ENCODE data around the gene DFFA. TPM values are rescaled to one million over a fixed set of nuclear protein-coding genes. Genes with fewer than 3 reads are reported as not detected.

Gene DFFA
- total and polyA plus RNA-seq, 7 donors: 9.6 to 24.6 (median 19.3) TPM

DNA sequence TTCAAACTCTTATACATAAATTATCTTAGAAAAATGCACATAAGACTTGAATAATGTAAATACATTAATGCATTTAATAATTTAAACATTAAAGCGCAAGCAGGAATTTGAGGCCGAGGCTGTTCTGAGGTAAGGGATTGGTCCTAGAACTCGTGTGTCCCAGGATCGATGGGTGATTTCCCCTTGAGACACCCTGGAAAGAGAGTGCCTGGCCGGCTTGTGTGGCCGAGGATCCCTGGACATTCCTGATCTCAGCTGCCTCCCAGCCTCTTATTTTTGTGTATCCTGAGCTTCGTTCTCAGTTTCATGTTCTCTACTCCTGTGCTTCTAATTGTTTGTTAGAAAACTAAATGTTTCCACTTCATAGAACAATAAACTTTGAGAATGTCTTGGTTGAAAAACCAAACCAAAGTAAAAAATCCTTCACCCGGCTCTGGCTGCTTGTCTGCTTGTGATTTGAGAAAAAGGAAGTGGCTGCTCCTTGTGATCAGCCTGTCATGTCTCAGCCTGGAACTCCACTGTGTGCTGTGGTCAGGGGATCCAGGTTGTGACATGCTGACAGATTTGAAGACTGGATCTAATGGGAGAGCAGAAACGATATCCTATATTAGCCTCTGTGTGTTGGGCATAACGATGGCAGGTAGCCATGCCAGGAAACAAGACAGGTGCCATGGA lies 43.1 kb upstream of the DFFA start:
- H3K9me3 ChIP-seq: no peaks in the 10 kb centered on the region
- 74 to 86% methylated on average over 10 of the region's 10 CpGs for WGBS, 2 donors
- H3K27me3 ChIP-seq: no peaks in the 10 kb centered on the region
- H3K4me3 ChIP-seq: no peak overlapping the region
- H3K4me1 ChIP-seq: peaks cover 0 to 57% (median 32%) of the 10 kb centered on the region in 4 donors
- no peak overlapping the region for H3K27ac ChIP-seq
- TF ChIP-seq POLR2AphosphoS5 (IDR thresholded peaks at IDR 0.05): no peak
- TF ChIP-seq, protein P1, sequence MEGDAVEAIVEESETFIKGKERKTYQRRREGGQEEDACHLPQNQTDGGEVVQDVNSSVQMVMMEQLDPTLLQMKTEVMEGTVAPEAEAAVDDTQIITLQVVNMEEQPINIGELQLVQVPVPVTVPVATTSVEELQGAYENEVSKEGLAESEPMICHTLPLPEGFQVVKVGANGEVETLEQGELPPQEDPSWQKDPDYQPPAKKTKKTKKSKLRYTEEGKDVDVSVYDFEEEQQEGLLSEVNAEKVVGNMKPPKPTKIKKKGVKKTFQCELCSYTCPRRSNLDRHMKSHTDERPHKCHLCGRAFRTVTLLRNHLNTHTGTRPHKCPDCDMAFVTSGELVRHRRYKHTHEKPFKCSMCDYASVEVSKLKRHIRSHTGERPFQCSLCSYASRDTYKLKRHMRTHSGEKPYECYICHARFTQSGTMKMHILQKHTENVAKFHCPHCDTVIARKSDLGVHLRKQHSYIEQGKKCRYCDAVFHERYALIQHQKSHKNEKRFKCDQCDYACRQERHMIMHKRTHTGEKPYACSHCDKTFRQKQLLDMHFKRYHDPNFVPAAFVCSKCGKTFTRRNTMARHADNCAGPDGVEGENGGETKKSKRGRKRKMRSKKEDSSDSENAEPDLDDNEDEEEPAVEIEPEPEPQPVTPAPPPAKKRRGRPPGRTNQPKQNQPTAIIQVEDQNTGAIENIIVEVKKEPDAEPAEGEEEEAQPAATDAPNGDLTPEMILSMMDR (IDR thresholded peaks at IDR 0.05): no peak
- TF ChIP-seq EP300 (IDR thresholded peaks at IDR 0.05): no peak
- TF ChIP-seq POLR2A (IDR thresholded peaks at IDR 0.05): no peak
- no peak for DNase-seq
- H3K36me3 ChIP-seq: no peaks in the 10 kb centered on the region
- intact Hi-C loops (cut with DNase I): no loop called here

DNA sequence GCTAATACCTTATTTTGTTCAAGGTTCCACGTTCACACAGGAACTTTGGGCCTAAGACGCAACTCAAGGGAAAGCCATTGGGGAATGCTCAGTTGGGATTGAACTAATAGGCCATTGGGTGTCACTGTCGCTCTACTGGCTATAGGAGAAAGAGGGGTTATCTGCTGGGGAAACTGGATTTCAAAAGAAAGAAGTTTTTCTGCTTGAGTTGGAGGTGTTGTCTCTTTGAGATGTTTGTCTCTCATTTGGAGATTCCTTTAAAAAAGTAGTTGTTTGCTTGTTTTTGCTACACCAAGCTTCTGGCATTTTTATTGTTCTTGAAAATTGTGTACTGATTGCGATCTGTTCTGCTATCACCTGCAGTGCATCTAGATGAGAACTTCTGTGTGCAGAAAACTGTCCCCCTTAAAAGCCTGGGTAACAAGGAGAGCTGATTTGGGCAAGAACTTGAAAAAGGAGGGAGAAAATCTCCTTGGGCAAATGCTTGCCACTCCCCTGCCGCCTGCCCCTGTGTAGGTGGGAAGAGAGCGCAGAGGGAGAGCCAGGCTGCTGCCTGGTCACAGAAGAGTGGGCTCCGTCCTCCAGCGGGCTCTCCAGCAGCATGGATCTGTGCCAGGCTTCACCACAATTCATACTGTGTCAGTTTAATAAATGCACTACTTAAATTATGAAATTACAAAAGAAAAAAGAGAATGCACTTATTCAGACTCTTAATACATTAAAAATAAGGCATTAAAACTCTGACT lies 42.3 kb upstream of the DFFA start:
- 81 to 84% methylated on average over 8 of the region's 8 CpGs for WGBS, 2 donors
- no peak for DNase-seq
- TF ChIP-seq, protein P1 (IDR thresholded peaks at IDR 0.05): peak in 3 of 4 experiments; percentile 32 to 54 (median 33)
- TF ChIP-seq POLR2AphosphoS5 (IDR thresholded peaks at IDR 0.05) (no peak), POLR2A (IDR thresholded peaks at IDR 0.05) (no peak)
- Histone ChIP-seq H3K4me1 (peaks cover 0 to 63% (median 38%) of the 10 kb centered on the region in 4 donors), H3K36me3 (no peaks in the 10 kb centered on the region), H3K27ac (no peak overlapping the region), H3K9me3 (no peaks in the 10 kb centered on the region), H3K27me3 (no peaks in the 10 kb centered on the region), H3K4me3 (no peak overlapping the region)
- intact Hi-C loops (cut with DNase I): loop anchor here (5.0 kb wide), 1 partner anchor 428 kb away; no protein-coding TSS in a partner anchor

DNA sequence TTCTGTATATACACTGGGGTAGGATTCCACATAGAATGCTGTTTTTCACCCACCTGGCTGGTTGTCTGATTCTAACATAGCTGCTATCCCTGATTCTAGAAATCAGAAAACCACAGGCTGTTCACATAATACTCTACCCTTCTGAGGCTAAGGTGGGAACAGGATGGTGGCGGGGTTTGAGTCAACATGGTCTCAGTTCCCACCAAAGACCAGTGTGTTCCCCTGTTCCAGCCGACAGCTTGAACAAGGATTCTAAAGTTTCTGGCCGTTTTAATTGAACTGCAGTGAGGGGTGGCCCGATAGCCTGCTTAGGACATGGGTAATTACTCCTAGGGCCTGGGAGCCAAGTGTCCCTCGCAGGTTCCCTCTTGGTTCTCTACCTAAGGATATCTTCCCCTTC lies 40.9 kb upstream of the DFFA start:
- Histone ChIP-seq H3K9me3 (no peaks in the 10 kb centered on the region), H3K27ac (peak overlapping the region in 2 of 4 donors; percentile 19 to 33), H3K4me3 (no peak overlapping the region), H3K4me1 (peaks cover 0 to 50% (median 27%) of the 10 kb centered on the region in 4 donors), H3K27me3 (no peaks in the 10 kb centered on the region), H3K36me3 (no peaks in the 10 kb centered on the region)
- TF ChIP-seq EP300 (IDR thresholded peaks at IDR 0.05): no peak
- no peak for TF ChIP-seq POLR2A (IDR thresholded peaks at IDR 0.05)
- no peak for TF ChIP-seq POLR2AphosphoS5 (IDR thresholded peaks at IDR 0.05)
- TF ChIP-seq, protein P1 (IDR thresholded peaks at IDR 0.05): no peak
- DNase-seq: no peak
- WGBS, 2 donors: 93% methylated on average over 5 of the region's 5 CpGs
- intact Hi-C loops (cut with DNase I): loop anchor here (5.0 kb wide), 1 partner anchor 429 kb away; no protein-coding TSS in a partner anchor

DNA sequence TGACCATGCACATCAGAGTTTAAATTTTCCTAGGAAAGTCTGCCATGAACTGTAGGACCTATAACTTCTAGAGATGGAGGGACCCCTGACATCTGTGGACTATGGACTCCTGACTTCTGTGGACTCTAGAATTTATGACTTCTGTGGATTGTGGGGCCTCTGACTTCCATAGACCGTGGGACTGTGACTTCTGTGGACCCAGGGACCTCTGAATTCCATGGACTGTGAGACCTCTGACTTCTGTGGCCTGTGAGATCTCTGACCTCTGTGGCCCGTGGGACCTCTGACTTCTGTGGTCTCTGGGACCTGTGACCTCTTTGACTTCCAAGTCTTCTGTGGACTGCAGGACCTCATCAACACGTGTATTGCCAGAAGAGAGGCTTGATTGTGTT lies 39.2 kb upstream of the DFFA start:
- DNase-seq: peak; percentile 30
- peaks cover 0 to 47% (median 30%) of the 10 kb centered on the region in 4 donors for H3K4me1 ChIP-seq
- peak overlapping the region in 3 of 4 donors; percentile 6 to 61 (median 37) for H3K27ac ChIP-seq
- 38 to 47% methylated on average over 3 of the region's 3 CpGs for WGBS, 2 donors
- H3K9me3 ChIP-seq: no peaks in the 10 kb centered on the region
- no peak overlapping the region for H3K4me3 ChIP-seq
- TF ChIP-seq, protein P1 (IDR thresholded peaks at IDR 0.05): no peak
- intact Hi-C loops (cut with DNase I): loop anchor here (5.0 kb wide), 1 partner anchor 431 kb away; no protein-coding TSS in a partner anchor
- no peaks in the 10 kb centered on the region for H3K27me3 ChIP-seq
- no peaks in the 10 kb centered on the region for H3K36me3 ChIP-seq
